Peyer's patch (tissue), 4 donors: Measurements from ENCODE around the gene ANKRD28.

Source experiments
- POLR2A ChIP-seq, 2 donors: fragments of 450-650 bp; IDR thresholded peaks; one replicate each; pipeline ENCODE4 v1.5.1; 2017; ENCODE audit warnings: antibody characterized with exemption in 2 of 2, mild to moderate bottlenecking in 2 of 2, moderate library complexity in 2 of 2
- TF ChIP-seq, protein P1 (sequence below), 6 experiments: fragments of 450-650 bp in 4 of 6; fragments of 200-600 bp in 2 of 6; sonication (generic) in 1 of 6; IDR thresholded peaks; one replicate each; pipeline ENCODE4 v1.5.1; 2017 to 2019; ENCODE audit warnings: antibody characterized with exemption in 6 of 6, mild to moderate bottlenecking in 3 of 6, moderate library complexity in 1 of 6

DNA sequence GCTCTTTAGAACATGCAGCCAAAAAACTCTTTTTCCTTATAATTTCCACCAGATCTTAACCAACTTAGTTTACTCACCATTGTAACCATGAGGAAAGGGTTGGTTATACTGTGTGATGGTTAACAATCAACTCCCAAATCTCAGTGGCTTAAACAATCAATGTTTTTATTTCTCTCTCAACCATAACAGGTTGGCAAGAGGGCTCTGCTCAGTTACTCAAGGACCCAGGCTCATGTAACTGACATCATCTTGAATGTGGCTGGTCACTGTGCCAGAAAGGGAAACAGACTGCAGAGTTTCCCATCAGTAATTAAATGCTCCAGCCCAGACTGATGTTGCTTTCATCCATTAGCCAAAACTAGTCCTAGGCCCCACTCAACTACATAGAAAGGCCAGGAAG, 69.0 kb downstream of the ANKRD28 start:
- TF ChIP-seq, protein P1, sequence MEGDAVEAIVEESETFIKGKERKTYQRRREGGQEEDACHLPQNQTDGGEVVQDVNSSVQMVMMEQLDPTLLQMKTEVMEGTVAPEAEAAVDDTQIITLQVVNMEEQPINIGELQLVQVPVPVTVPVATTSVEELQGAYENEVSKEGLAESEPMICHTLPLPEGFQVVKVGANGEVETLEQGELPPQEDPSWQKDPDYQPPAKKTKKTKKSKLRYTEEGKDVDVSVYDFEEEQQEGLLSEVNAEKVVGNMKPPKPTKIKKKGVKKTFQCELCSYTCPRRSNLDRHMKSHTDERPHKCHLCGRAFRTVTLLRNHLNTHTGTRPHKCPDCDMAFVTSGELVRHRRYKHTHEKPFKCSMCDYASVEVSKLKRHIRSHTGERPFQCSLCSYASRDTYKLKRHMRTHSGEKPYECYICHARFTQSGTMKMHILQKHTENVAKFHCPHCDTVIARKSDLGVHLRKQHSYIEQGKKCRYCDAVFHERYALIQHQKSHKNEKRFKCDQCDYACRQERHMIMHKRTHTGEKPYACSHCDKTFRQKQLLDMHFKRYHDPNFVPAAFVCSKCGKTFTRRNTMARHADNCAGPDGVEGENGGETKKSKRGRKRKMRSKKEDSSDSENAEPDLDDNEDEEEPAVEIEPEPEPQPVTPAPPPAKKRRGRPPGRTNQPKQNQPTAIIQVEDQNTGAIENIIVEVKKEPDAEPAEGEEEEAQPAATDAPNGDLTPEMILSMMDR (IDR thresholded peaks at IDR 0.05), result no peak
- TF ChIP-seq POLR2A (IDR thresholded peaks at IDR 0.05), result no peak
